GM23338 (cell line): Measurements from ENCODE around the gene OSBPL3. TPM values are rescaled to one million over a fixed set of nuclear protein-coding genes. Genes with fewer than 3 reads are reported as not detected.

Source experiments
- ATAC-seq: fragments of 200-7000 bp; cut with Tn5 transposase; 3 replicates; pipeline ENCODE4 v1.9.1; 2020
- DNase-seq: peaks from one replicate; pipeline ENCODE4 v3.0.0-alpha.2; 2015; ENCODE audit warnings: low spot score
- H2AFZ ChIP-seq: fragments of 200-600 bp; sonication (generic); 2 replicates; pipeline ENCODE4 v1.8.0; 2016; ENCODE audit warnings: antibody characterized with exemption, mild to moderate bottlenecking, moderate library complexity
- H3F3A ChIP-seq: fragments of 200-600 bp; sonication (generic); replicated peaks from 2 replicates; pipeline ENCODE4 v1.8.0; 2017; ENCODE audit warnings: antibody characterized with exemption, mixed run types, low read depth
- H3K27ac ChIP-seq: fragments of 200-600 bp; sonication (generic); 2 replicates; pipeline ENCODE4 v1.6.1; 2016; ENCODE audit warnings: low read depth
- H3K27me3 ChIP-seq: fragments of 200-600 bp; sonication (generic); 2 replicates; pipeline ENCODE4 v1.8.0; 2016; ENCODE audit warnings: mild to moderate bottlenecking, mixed run types, moderate library complexity; ENCODE audit not compliant: insufficient read depth
- H3K36me3 ChIP-seq: fragments of 200-600 bp; sonication (generic); 2 replicates; pipeline ENCODE4 v1.8.0; 2016; ENCODE audit warnings: mild to moderate bottlenecking; ENCODE audit not compliant: insufficient read depth
- H3K4me1 ChIP-seq: fragments of 200-600 bp; sonication (generic); 2 replicates; pipeline ENCODE4 v1.8.0; 2016; ENCODE audit warnings: mild to moderate bottlenecking, moderate library complexity; ENCODE audit not compliant: insufficient read depth
- H3K4me2 ChIP-seq: fragments of 200-600 bp; sonication (generic); 2 replicates; pipeline ENCODE4 v1.7.1; 2017; ENCODE audit warnings: mixed run types
- H3K4me3 ChIP-seq: fragments of 200-600 bp; sonication (generic); 2 replicates; pipeline ENCODE4 v1.6.1; 2016; ENCODE audit warnings: mixed run types
- H3K79me2 ChIP-seq: fragments of 200-600 bp; sonication (generic); replicated peaks from 2 replicates; pipeline ENCODE4 v1.8.0; 2017; ENCODE audit warnings: mild to moderate bottlenecking; ENCODE audit not compliant: insufficient read depth
- H3K9me2 ChIP-seq: fragments of 200-600 bp; sonication (generic); 2 replicates; pipeline ENCODE4 v1.8.0; 2017; ENCODE audit not compliant: insufficient read depth
- H4K20me1 ChIP-seq: fragments of 200-600 bp; sonication (generic); replicated peaks from 2 replicates; pipeline ENCODE4 v1.8.0; 2017; ENCODE audit warnings: mild to moderate bottlenecking; ENCODE audit not compliant: insufficient read depth
- H3K27ac Mint-ChIP-seq: 2 replicates; pipeline ENCODE4 v1.8.0; 2020; ENCODE audit warnings: inconsistent platforms, mild to moderate bottlenecking, moderate library complexity, mixed read lengths
- H3K27me3 Mint-ChIP-seq: 3 replicates; pipeline ENCODE4 v1.8.0; 2022; ENCODE audit warnings: low read depth, mild to moderate bottlenecking, moderate library complexity, mixed read lengths, inconsistent platforms; ENCODE audit not compliant: insufficient read depth, poor library complexity
- H3K36me3 Mint-ChIP-seq: 3 replicates; pipeline ENCODE4 v1.8.0; 2021; ENCODE audit warnings: low read depth, mild to moderate bottlenecking, inconsistent platforms, moderate library complexity, mixed read lengths
- H3K4me1 Mint-ChIP-seq: 3 replicates; pipeline ENCODE4 v1.8.0; 2020; ENCODE audit warnings: mild to moderate bottlenecking, inconsistent platforms, mixed read lengths
- H3K4me3 Mint-ChIP-seq: 3 replicates; pipeline ENCODE4 v1.8.0; 2021; ENCODE audit warnings: moderate library complexity, mild to moderate bottlenecking, inconsistent platforms, mixed read lengths
- H3K9me3 Mint-ChIP-seq: 3 replicates; pipeline ENCODE4 v1.8.0; 2020; ENCODE audit warnings: moderate library complexity, mild to moderate bottlenecking, inconsistent platforms, mixed read lengths
- CREB1 ChIP-seq: fragments of 250-450 bp; sonication (Bioruptor Pico); IDR thresholded peaks from 2 replicates; pipeline ENCODE4 v1.5.0; 2020; ENCODE audit warnings: low read depth, mild to moderate bottlenecking, moderate library complexity
- EZH2 ChIP-seq: fragments of 200-600 bp; sonication (generic); IDR thresholded peaks from one replicate; pipeline ENCODE4 v1.8.0; 2017; ENCODE audit warnings: antibody characterized with exemption, mild to moderate bottlenecking, low read depth; ENCODE audit not compliant: unreplicated experiment
- EZH2phosphoT487 ChIP-seq: fragments of 200-600 bp; sonication (generic); IDR thresholded peaks from one replicate; pipeline ENCODE4 v1.8.1; 2018; ENCODE audit warnings: antibody characterized with exemption; ENCODE audit not compliant: unreplicated experiment
- JUNB ChIP-seq: IDR thresholded peaks from one replicate; pipeline ENCODE4 v1.6.1; 2016; ENCODE audit warnings: antibody characterized with exemption; ENCODE audit not compliant: unreplicated experiment
- NANOG ChIP-seq: IDR thresholded peaks from 2 replicates; pipeline ENCODE4 v1.6.1; 2016; ENCODE audit warnings: antibody characterized with exemption, borderline replicate concordance
- POLR2AphosphoS5 ChIP-seq: IDR thresholded peaks from 2 replicates; pipeline ENCODE4 v1.6.1; 2016; ENCODE audit warnings: antibody characterized with exemption, low read depth
- STAT1 ChIP-seq: IDR thresholded peaks from one replicate; pipeline ENCODE4 v1.6.1; 2016; ENCODE audit warnings: antibody characterized with exemption; ENCODE audit not compliant: unreplicated experiment
- ZNF114 ChIP-seq: fragments of 250-450 bp; sonication (Bioruptor Pico); IDR thresholded peaks from 2 replicates; pipeline ENCODE4 v1.5.0; 2020; ENCODE audit warnings: mild to moderate bottlenecking, moderate library complexity
- ZNF331 ChIP-seq: fragments of 250-450 bp; sonication (Bioruptor Pico); IDR thresholded peaks from 2 replicates; pipeline ENCODE4 v1.5.0; 2020; ENCODE audit warnings: low read depth, mild to moderate bottlenecking, moderate library complexity
- polyA plus RNA-seq: library from polyadenylated mRNA; unstranded; fragments of >200 nt; fragmentation: Nextera tagmentation; extraction: Ambion mirVana; gene quantifications from 2 replicates; pipeline ENCODE4 v1.2.1, GENCODE V29; 2016
- total RNA-seq: library from RNA; depleted of rRNA; stranded (reverse); fragments of >200 nt; shearing (Covaris generic); gene quantifications from 2 replicates; pipeline ENCODE4 v1.2.3, GENCODE V29; 2014
- TF ChIP-seq, protein P1 (sequence below): IDR thresholded peaks from 2 replicates; pipeline ENCODE4 v1.6.1; 2016; ENCODE audit warnings: antibody characterized with exemption
- TF ChIP-seq, protein P2 (sequence below), 2 experiments: fragments of 200-600 bp in 1 of 2; sonication (generic) in 1 of 2; conservative IDR thresholded peaks; 2 replicates each; pipeline versions ENCODE4 v1.5.1 to v1.6.1; 2016 to 2017; ENCODE audit warnings: antibody characterized with exemption in 2 of 2, low read depth in 2 of 2, mild to moderate bottlenecking in 2 of 2, moderate library complexity in 1 of 2
- TF ChIP-seq, protein P3 (sequence below): IDR thresholded peaks from one replicate; pipeline ENCODE4 v1.6.1; 2018; ENCODE audit warnings: antibody characterized with exemption; ENCODE audit not compliant: unreplicated experiment

Gene OSBPL3
- total and polyA plus RNA-seq, 2 experiments from 2014 or later, result 7.2 to 15.7 TPM

DNA sequence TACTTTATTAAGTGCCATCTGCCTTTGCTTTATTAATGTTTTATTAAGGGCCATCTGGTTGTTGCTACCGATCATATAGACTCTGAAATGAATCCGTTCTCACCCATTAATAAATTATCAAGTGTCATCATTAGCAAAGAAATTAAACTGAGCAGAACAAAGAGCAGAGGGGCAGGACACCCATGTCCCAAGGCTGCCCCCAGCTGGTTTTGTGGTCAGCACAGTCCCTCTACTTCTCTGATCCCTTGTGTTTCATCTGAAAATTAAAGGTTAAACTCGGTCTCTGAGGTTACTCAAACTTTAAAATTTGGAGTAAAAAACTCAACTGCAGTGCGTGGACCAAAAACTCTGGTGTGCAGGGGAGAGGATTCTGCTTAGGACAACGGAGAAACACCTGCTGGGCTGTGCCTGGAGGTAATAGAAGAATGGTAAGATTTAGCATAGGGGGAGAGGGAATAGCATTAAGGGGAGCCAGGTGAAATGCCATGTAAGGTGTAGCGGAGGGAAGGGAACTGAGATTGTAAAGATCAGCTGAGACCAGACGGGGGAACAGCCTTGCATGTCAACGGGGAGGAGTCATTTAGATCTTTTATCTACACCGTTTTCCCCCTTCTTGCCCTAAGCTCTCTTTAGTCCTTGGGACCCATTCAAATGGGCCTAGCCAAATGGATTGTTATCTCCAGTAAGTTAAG lies 212.0 kb downstream of the OSBPL3 start:
- peaks cover 3% of the 10 kb centered on the region; the same call in 1 of the 3 replicates for H3K9me3 Mint-ChIP-seq

DNA sequence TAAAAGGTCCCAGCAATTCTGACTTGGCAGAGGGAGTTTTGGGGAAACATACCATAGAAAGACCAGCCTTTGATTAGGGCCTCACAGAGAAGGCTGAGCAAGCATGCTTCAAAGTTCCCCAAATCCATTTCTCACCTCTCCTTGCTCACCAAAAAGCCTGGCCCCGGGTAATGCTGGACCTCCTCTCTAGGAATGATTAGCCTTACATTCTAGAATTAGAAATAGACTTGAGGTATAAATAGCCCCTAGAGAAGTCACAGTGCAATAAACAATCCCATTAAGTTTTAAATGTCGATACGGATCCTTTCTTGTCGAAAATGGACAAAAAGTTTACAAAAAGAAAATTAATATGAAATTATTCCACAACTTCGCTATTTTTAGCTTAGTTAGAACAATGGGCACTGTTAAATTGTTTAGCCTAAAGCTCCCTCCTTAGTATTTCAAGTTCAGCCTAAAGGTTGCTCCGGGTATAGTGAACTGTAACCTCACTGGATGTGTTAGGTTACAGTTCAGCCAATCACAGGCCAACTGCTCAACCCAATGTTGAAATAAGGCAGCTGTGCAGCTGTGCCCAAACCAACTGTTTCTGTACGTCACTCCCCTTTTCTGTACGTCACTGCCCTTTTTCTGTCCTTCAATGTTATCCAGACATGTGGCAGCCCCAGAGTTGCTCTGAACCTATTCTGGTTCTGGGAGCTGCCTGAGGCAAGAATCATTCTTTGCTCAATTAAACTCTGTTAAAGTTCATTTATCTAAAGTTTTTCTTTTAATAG lies 214.8 kb downstream of the OSBPL3 start:
- H3K36me3 Mint-ChIP-seq, result no peaks in the 10 kb centered on the region
- H2AFZ ChIP-seq, result no peak overlapping the region
- no peaks in the 10 kb centered on the region for H3K4me1 ChIP-seq
- no peaks in the 10 kb centered on the region for H3K27me3 Mint-ChIP-seq
- H3K36me3 ChIP-seq, result no peaks in the 10 kb centered on the region
- no peak overlapping the region for H3K4me3 Mint-ChIP-seq
- H3K79me2 ChIP-seq, result no peaks in the 10 kb centered on the region
- no peak overlapping the region for H3K4me3 ChIP-seq
- peak; percentile 58 for ATAC-seq
- peaks cover 7% of the 10 kb centered on the region; the same call in 2 of the 3 replicates for H3K4me1 Mint-ChIP-seq
- H3K9me2 ChIP-seq, result no peaks in the 10 kb centered on the region
- no peaks in the 10 kb centered on the region for H3F3A ChIP-seq
- no peaks in the 10 kb centered on the region for H3K27me3 ChIP-seq
- no peaks in the 10 kb centered on the region for H4K20me1 ChIP-seq
- no peaks in the 10 kb centered on the region for H3K9me3 Mint-ChIP-seq
- H3K27ac Mint-ChIP-seq, result no peak overlapping the region
- no peak overlapping the region for H3K27ac ChIP-seq
- DNase-seq, result no peak
- H3K4me2 ChIP-seq, result no peak overlapping the region
- TF ChIP-seq NANOG, result no peak
- no peak for TF ChIP-seq EZH2phosphoT487
- TF ChIP-seq, protein P1, sequence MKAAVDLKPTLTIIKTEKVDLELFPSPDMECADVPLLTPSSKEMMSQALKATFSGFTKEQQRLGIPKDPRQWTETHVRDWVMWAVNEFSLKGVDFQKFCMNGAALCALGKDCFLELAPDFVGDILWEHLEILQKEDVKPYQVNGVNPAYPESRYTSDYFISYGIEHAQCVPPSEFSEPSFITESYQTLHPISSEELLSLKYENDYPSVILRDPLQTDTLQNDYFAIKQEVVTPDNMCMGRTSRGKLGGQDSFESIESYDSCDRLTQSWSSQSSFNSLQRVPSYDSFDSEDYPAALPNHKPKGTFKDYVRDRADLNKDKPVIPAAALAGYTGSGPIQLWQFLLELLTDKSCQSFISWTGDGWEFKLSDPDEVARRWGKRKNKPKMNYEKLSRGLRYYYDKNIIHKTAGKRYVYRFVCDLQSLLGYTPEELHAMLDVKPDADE, result no peak
- no peak for TF ChIP-seq EZH2
- no peak for TF ChIP-seq ZNF331 (CRISPR knock-in tag)
- TF ChIP-seq JUNB, result no peak
- TF ChIP-seq, protein P2, sequence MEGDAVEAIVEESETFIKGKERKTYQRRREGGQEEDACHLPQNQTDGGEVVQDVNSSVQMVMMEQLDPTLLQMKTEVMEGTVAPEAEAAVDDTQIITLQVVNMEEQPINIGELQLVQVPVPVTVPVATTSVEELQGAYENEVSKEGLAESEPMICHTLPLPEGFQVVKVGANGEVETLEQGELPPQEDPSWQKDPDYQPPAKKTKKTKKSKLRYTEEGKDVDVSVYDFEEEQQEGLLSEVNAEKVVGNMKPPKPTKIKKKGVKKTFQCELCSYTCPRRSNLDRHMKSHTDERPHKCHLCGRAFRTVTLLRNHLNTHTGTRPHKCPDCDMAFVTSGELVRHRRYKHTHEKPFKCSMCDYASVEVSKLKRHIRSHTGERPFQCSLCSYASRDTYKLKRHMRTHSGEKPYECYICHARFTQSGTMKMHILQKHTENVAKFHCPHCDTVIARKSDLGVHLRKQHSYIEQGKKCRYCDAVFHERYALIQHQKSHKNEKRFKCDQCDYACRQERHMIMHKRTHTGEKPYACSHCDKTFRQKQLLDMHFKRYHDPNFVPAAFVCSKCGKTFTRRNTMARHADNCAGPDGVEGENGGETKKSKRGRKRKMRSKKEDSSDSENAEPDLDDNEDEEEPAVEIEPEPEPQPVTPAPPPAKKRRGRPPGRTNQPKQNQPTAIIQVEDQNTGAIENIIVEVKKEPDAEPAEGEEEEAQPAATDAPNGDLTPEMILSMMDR (conservative IDR thresholded peaks at IDR 0.05; ENCODE audit: low read depth in 2 of 2), result no peak
- TF ChIP-seq, protein P3, sequence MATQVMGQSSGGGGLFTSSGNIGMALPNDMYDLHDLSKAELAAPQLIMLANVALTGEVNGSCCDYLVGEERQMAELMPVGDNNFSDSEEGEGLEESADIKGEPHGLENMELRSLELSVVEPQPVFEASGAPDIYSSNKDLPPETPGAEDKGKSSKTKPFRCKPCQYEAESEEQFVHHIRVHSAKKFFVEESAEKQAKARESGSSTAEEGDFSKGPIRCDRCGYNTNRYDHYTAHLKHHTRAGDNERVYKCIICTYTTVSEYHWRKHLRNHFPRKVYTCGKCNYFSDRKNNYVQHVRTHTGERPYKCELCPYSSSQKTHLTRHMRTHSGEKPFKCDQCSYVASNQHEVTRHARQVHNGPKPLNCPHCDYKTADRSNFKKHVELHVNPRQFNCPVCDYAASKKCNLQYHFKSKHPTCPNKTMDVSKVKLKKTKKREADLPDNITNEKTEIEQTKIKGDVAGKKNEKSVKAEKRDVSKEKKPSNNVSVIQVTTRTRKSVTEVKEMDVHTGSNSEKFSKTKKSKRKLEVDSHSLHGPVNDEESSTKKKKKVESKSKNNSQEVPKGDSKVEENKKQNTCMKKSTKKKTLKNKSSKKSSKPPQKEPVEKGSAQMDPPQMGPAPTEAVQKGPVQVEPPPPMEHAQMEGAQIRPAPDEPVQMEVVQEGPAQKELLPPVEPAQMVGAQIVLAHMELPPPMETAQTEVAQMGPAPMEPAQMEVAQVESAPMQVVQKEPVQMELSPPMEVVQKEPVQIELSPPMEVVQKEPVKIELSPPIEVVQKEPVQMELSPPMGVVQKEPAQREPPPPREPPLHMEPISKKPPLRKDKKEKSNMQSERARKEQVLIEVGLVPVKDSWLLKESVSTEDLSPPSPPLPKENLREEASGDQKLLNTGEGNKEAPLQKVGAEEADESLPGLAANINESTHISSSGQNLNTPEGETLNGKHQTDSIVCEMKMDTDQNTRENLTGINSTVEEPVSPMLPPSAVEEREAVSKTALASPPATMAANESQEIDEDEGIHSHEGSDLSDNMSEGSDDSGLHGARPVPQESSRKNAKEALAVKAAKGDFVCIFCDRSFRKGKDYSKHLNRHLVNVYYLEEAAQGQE, result no peak
- no peak for TF ChIP-seq STAT1
- no peak for TF ChIP-seq CREB1 (CRISPR knock-in tag)
- no peak for TF ChIP-seq ZNF114 (CRISPR knock-in tag)
- TF ChIP-seq POLR2AphosphoS5, result no peak

More for the DNA sequence above, 212.0 kb downstream of the OSBPL3 start:
- H2AFZ ChIP-seq, result no peak overlapping the region
- DNase-seq (peak; percentile 26), ATAC-seq (peak; percentile 71)
- Mint-ChIP-seq H3K4me3 (no peak overlapping the region), H3K27me3 (no peaks in the 10 kb centered on the region), H3K27ac (no peak overlapping the region), H3K36me3 (no peaks in the 10 kb centered on the region), H3K4me1 (peaks cover 7% of the 10 kb centered on the region; the same call in 2 of the 3 replicates)
- H3F3A ChIP-seq, result no peaks in the 10 kb centered on the region
- no peaks in the 10 kb centered on the region for H3K4me1 ChIP-seq
- H4K20me1 ChIP-seq, result no peaks in the 10 kb centered on the region
- H3K27ac ChIP-seq, result no peak overlapping the region
- H3K36me3 ChIP-seq, result no peaks in the 10 kb centered on the region
- H3K9me2 ChIP-seq, result no peaks in the 10 kb centered on the region
- no peaks in the 10 kb centered on the region for H3K27me3 ChIP-seq
- H3K4me3 ChIP-seq, result no peak overlapping the region
- no peaks in the 10 kb centered on the region for H3K79me2 ChIP-seq
- H3K4me2 ChIP-seq, result no peak overlapping the region
- TF ChIP-seq CREB1 (CRISPR knock-in tag), result no peak
- TF ChIP-seq, protein P2 (conservative IDR thresholded peaks at IDR 0.05; ENCODE audit: low read depth in 2 of 2), result peak; percentile 52 to 71
